ENCODE data around the gene FRK.

- no peak for TF ChIP-seq CTCF (conservative IDR thresholded peaks at IDR 0.05; ENCODE audit: low read length)
- TF ChIP-seq EZH2phosphoT487 (IDR thresholded peaks at IDR 0.05; ENCODE audit: borderline replicate concordance), result no peak
These were observed 749 bp downstream of the FRK start for GRCh38 chr6:116059713-116060571.

Data from Loucy (cell line).